Mammary epithelial cell (primary cell): ENCODE results near the gene PARD3B.

ENCODE experiments used
- EZH2 ChIP-seq: IDR thresholded peaks from 2 replicates; pipeline ENCODE4 v1.6.1; 2012; ENCODE audit warnings: low read length, inconsistent platforms, borderline replicate concordance
- TF ChIP-seq, protein P1 (sequence below), 2 donors: IDR thresholded peaks in 1 of 2; conservative IDR thresholded peaks in 1 of 2; 2 replicates each; pipeline ENCODE4 v1.5.1; 2011 to 2012; ENCODE audit warnings: inconsistent platforms in 2 of 2, low read length in 2 of 2, mild to moderate bottlenecking in 2 of 2, control low read depth in 1 of 2, low read depth in 1 of 2; ENCODE audit not compliant: insufficient read depth in 1 of 2; ENCODE audit errors: extremely low read depth in 1 of 2

DNA sequence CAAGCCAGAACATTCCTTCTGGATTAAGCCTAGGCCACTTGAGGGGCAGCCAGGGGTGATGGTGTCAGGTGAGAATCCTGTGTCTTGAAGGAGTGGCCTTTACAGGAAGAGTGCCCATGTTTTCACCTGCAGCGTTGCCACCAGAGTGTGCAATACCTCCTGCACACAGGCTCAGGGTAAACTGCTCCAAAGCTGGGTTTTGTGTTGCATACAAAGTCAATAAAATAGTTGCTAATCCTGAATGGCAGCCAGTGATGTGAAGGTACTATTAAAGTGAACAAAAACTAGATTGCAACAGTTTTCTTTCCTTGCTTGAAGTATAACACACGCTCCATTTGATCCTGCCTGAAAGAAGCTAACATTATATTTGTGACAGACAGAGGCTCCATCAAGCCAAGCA, 1072.6 kb downstream of the PARD3B start:
- TF ChIP-seq, protein P1, sequence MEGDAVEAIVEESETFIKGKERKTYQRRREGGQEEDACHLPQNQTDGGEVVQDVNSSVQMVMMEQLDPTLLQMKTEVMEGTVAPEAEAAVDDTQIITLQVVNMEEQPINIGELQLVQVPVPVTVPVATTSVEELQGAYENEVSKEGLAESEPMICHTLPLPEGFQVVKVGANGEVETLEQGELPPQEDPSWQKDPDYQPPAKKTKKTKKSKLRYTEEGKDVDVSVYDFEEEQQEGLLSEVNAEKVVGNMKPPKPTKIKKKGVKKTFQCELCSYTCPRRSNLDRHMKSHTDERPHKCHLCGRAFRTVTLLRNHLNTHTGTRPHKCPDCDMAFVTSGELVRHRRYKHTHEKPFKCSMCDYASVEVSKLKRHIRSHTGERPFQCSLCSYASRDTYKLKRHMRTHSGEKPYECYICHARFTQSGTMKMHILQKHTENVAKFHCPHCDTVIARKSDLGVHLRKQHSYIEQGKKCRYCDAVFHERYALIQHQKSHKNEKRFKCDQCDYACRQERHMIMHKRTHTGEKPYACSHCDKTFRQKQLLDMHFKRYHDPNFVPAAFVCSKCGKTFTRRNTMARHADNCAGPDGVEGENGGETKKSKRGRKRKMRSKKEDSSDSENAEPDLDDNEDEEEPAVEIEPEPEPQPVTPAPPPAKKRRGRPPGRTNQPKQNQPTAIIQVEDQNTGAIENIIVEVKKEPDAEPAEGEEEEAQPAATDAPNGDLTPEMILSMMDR (conservative IDR thresholded peaks at IDR 0.05 in 1 of 2, IDR thresholded peaks at IDR 0.05 in 1 of 2; ENCODE audit: extremely low read depth in 1 of 2, insufficient read depth in 1 of 2, low read depth in 1 of 2, low read length in 2 of 2), result no peak
- TF ChIP-seq EZH2, result no peak
